GM19397 (cell line): ENCODE results near the gene FAP.

Experiments
- ATAC-seq: cut with Tn5 transposase; IDR thresholded peaks from one replicate; pipeline ENCODE4 v1.9.1; 2021; ENCODE audit warnings: mild to moderate bottlenecking, moderate library complexity; ENCODE audit not compliant: unreplicated experiment

Gene FAP, protein sequence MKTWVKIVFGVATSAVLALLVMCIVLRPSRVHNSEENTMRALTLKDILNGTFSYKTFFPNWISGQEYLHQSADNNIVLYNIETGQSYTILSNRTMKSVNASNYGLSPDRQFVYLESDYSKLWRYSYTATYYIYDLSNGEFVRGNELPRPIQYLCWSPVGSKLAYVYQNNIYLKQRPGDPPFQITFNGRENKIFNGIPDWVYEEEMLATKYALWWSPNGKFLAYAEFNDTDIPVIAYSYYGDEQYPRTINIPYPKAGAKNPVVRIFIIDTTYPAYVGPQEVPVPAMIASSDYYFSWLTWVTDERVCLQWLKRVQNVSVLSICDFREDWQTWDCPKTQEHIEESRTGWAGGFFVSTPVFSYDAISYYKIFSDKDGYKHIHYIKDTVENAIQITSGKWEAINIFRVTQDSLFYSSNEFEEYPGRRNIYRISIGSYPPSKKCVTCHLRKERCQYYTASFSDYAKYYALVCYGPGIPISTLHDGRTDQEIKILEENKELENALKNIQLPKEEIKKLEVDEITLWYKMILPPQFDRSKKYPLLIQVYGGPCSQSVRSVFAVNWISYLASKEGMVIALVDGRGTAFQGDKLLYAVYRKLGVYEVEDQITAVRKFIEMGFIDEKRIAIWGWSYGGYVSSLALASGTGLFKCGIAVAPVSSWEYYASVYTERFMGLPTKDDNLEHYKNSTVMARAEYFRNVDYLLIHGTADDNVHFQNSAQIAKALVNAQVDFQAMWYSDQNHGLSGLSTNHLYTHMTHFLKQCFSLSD

DNA sequence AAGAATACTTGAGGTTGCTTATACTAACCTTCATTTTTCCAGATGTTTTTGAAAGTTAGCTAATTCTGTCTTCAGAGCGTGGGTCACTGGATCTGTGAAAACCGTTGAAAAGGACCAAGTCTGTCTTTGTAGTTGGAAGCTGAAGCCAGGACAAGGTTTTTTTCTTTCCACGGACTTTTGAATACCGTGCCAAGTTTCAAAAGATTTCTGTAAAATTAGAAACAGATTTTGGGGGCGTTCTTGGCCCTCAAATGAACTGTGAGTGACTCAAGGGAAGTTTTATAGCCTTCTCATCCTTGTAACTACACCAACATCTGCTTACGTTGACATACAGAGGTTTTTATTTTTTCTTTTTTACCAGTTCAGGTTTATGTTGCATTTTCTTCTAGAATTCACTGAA, at the start of gene FAP:
Gene FAP (minus strand): TSS at position 152 of the 400 bp plus-strand sequence. CDS start 118 bp downstream, at position 34.
- no peak for ATAC-seq

DNA sequence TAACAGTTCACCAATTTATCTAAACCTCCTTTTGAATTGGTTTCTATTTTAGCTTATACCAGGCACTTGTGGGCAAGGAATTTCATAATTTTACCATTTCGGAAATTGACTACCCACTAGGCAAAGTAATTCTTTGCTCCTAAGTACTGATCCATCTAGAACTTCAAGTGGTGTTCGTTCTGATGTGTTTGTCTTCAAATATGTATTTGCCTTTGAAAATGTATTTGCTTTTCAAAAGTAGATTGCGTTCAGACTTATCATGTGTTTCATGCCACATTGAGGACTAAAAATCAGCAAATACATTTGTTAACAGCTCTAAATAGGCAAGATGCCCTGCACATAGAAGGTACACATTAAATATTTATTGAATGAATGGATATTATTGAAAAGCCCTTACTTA, 48.5 kb upstream of the FAP start:
- no peak for ATAC-seq

DNA sequence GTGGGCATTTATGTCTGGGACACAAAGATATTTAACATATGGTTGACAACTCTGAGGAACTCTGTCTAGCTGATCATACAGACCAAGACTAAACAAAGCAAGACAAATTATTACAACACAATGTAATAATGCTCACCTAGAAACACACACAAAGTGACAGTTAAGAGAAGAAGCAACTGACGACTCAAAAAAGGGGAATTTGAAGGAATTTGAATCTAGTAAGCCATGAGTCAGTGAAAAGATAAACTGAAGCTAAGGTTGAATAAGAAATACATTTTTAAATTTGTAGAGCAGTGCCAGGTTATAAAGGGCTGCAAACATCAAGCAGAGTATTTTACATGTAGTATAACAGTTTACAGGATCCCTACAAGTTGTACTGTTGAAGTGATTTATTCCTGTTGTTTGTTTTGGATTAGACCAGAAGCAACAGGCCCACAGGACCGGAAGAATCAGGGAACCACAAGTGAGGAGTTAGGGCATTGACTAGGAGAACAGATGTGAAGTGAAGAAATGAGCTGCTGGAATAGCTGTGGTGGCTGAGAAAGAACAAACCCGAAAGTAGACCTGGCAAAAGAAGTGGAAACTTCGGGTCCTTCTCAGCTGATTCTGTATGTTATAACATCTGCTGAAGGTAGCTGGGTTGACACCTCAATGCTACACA, 39.6 kb upstream of the FAP start:
- ATAC-seq, result no peak

DNA sequence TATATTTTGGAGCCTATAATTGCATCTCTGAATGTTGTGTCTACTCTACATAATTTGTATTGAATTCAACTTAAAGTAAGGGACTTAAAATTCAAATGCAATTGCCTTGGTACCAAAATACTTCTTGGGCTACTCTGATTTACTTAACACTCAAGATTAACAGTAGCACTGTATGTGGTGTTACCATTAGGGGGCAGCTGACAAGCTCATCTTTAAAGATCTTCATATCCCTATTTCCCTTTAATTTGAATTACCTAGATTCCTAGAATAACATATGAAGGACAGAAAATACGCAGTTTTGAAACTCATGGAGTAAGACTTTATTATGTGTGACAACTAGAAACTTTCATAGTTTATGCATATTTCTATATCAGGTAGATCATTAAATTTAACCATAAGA, 37.4 kb upstream of the FAP start:
- ATAC-seq, result no peak

DNA sequence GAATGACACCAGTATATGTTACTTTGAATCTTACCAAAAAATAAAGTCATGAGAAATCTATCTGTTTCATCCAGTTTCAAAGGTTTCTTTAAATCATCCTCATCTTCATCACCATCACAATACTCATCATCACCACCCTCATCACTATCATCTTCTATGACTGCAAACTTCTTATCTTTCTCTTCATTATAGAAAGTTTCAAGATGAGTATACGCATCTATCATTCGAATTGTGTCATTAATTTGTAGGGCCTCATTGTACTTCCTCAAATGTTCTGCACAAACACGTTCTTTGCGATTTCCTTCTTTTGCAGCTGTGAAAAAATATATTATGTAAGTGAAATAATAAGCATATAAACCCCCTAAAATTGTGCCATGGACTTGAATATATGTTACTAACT, 34.1 kb upstream of the FAP start:
- no peak for ATAC-seq

DNA sequence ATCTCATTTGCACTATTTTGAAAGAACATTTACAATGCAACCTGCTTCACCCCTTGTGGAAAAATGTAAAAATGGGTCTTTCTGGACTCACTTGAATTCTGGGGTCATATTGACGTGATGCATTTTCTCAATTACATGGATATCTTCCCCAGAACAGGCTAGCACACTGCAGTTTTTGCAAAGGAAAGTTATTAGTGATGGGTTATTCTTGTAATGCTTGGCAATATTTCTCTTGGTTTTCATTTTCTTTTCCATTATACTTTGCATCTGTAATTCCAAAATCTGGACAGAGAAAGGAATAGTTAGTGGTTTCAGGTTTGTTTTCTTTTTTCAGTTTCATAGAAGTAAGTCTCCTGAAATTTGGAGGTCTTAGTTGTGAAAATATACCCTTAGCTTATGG, 24.8 kb upstream of the FAP start:
- ATAC-seq, result no peak

DNA sequence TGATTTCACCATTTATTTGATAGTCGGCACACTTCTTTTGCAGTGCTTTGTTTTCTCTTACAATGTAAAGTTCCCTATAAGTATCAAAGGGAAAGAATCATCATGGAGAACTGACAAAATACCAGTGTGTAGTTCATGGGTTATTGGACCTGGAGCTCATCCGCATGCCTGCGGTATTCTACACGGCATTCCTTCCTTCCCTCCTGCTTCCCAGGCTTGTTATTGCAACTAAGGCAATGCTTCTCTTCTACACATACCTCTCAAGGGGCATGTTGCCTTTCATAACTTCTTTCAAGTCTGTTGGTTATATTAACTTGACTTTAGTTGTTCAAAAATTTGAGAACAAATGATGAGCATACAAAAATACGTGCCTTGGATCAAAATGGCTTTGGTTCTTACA, 24.3 kb upstream of the FAP start:
- ATAC-seq, result no peak

DNA sequence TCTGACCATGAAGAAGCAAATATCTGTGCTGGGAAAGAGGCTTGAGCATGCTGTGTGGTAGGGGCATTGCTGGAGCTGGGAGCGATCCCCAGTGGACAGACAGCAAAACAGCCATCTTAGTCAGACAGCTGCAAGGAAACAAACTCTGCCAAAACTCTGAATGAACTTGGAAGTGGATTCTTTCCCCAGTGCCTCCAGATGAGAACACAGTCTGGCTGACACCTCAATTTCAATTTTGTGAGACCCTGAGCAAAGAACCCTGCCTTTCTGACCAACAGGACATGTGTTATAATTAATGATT, 23.2 kb upstream of the FAP start:
- ATAC-seq, result no peak

DNA sequence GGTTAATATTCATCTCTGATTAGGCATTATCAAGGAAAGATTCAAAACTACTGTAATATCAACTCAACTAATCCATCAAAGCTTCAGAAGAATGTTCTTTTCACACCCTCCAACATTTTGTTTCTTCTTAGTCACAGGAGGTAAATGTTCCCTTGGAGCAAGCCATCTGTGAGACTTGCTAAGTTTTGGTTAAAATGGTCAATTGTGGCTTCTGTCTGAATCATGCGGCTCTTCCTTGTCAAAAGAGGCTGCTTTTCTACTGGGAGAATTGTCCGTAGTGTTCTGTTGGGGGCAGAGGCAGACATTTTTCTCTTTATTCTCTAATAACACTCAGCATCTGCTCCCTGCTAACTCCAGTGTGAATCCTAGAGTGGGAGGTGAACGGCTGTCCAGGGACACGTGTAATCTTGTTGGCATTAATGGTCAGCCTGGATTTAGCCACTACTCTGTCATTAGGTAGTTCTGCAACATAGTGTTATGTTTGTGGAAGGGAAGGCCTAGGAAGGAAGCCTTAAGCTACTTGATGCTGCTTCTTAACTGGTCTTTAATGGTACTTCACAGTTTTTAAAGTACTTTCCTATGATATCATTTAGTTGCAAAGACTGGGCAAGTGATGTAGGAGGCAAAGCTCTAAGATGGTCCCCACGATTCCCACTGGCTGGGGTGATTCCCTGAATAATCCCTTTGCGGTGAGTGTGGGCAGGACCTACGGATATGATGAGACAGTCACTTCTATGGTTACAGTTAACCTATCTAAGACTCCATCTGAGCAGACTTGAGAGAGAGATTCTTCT, 22.6 kb upstream of the FAP start:
- ATAC-seq, result no peak

DNA sequence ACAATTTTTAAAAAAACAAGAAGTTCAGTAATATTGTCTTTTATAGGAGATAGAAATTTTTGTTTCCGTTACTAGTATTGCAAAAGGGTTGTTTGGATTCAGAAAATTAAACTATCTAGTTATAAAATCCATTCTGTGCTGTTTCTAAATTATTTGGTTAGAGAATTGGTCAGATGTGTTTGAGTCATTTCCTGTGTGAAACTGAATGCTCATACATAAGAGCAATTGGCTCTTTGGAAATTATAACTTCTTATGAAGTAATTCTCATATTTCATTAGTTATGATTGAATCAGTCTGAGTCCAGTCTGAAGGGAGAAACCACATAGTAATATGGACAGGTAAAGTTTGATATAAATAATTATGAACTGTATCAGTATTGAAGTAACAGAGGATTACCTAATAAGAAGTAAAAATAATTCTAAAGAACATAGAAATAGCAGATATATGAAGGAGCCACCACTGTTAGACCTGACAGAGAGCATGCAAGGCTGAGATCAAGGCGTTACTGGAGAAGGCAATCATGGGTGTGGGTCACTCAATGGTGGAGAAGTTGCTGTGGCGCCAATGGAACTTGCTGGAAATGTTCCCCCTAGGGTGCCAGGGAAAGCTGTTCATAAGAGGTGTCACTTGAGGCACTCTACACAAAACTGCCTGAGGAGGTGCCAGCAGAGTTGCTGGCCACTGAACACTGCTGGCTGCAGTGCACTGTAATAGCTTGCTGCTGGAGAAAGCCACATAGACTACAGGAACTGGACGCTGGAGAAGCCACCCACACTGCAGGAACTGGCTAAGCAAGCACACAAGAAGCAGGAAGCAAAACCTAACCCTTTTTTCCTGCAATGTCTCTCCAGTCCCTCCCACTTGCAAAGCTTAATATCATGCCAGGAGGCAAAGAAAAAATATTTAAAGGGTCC, 18.0 kb upstream of the FAP start:
- peak; percentile 41 for ATAC-seq

DNA sequence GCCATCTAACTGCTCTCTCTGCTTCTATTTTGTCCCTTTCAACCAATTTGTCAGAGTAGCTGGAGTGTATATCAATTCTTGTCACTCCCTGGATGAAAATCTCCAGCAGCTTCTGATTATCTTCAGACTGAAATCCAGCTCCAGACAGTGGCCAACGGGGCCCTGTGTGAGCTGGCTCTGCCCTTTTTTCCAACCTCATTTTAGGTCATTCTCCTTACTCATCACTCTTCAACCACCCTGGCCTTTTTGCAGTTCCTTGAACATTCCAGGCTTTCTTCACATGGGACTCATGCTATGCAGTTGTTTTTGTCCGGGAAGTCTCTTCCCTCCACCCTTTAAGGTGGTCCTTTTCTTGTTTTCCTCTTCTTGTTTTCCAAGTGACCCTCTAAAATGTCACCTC, 15.4 kb upstream of the FAP start:
- ATAC-seq, result no peak

DNA sequence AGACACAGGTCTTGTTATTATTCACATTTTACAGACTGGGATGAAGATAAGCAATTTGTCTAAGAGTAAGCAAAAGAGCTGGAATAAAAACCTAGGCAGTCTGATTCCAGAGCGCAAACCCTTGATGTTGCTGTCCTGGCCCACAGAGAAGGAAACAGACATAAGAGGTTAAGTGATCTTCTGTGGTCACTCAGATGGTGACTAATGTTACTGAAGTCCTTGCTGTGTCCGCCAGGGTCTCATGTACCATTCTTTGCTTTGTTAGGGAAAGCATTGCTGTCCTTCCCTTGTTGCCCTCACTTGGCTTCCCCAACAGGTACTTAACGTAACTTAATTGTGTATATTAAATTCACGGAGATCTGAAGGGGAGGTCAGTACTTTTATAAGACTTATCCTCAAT, 14.9 kb upstream of the FAP start:
- ATAC-seq, result no peak

DNA sequence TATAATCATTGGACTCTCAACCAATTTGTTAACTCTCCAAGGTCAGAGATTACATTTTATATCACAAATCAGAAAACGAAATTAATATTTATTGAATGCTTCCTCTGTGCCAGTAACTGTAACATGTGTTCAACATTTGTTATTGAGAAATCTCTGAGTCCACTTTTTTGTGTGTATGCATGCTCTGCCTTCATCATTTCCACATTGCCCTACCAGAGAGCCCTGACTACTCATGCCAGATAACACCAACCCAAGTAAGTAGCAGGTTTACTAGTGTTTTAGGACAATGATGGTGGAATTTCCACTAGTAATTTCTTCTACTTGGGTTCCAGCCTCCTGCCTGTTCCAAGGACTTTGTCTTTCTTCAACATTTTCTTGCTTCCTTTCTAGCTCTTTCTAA, 14.2 kb upstream of the FAP start:
- ATAC-seq, result no peak

DNA sequence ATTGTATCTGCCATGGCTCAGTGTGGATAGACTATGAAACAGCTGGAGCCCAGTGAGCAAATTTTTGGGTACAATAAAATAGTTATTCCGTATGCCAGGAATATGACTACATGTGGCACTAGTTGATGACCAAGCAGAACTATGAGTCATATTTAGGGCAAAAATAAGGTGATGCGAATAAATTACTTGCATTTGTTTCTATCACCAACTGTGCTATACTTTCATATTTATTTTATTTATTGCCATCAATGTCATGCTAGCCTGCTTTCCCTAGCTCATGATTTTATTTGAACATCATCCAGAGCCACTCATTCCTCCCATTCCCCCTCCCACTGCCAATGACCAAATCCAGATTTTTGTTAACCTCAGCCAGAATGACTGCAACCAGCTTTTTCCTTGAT, 13.3 kb upstream of the FAP start:
- ATAC-seq, result no peak

DNA sequence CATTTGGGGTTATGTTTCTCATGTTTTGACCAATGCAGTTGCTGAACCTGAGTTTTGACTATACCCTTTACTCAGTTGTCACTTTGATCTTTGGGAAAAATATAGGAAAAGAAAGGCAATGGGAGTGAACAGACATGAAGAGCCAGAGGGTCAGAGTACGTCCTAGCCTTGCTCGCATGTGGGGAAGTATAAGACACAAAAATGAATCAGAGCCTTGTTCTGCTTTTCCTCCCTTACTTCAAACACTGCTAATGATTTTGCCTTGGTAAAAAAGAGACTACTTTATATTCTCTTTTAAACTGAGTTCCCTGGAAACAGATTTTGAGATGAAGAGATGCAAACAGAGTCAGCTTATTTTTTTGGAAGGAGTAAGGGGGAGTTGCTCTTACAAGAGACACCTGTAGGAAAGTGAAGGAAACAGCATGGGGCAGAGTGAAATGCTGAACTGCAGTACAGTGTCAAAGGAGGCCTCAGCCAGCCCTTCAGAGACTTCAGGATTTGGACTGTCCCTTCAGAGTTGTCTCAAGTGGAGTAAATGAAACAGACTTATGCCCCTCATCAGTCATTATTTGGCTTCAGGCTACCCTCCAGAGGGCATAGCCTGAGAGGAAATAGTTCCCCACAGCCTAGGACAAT, 11.1 kb upstream of the FAP start:
- no peak for ATAC-seq

DNA sequence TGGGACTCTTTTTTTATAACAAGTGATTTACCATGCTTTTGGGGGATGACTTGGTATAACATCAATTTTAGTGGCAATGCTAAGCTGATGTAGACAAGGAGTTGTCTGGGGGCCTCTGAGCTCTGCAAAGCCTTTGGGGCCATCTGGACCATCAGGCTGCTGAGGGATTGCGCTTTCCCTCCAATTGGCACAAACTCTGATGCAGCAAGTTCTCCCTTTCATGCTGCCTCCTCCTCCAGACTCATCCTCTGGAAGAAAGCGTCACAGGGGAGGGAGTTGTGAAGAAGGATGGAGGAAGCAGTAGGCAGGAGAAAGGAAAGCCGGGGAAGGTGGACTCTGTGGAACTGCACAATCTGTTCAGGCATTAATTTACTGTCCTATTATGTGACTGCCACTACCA, 10.2 kb upstream of the FAP start:
- no peak for ATAC-seq

DNA sequence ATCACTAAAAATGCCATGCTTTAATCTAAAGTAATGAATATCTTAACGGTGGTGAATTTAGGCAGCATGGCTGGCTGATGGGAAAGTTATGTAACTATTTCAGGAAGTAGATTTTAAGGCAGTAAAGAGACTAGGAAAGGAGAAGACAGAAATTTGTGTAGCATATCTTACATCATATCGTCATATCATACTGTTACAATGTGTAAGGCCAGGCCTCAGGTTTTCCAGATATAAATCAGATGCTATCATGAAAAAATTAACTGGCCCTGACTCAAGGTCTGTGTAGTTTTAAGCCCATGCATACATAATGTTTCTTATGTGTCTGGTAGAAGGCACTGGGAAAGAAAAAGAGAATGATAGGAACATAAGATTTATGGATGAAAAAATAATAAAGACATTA, 8.9 kb upstream of the FAP start:
- ATAC-seq, result no peak

DNA sequence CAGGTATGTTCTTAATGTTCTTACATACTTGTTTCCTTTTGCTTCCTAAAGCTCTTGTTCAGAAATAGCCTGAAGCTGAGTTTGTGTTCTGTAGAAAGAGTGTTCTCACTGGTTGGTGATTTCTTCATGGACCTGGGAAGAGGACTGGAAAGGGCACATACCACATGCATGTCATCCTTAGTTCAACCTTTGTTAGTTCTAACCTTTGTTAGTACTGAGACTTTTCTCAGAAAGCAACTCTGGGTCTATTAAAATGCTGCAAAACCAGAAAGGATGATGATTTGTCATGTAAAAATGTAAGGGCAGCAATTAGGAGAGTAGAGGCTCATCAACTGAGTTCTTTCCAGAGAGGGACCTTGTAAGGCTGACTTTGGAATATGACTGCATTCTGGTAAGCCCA, 2.5 kb upstream of the FAP start:
- no peak for ATAC-seq

DNA sequence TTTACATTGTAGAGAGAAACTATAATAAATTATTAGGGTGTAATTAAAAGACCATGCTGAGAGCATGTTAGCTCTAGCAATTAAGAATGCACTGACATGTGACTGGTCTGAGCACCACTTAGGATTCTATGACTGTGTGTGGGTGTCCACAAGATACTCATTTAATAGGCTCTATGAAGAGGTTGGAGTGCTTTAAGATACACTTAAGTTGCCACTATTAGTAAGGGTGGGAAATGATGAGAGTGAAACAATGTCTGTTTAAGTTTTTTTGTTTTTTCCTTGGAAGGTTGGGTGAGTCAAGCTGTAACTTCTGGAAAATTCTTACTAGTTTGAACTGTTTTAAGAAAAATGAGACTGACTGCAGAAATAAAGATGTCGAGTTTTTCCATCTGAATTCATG, 1.8 kb upstream of the FAP start:
- no peak for ATAC-seq

DNA sequence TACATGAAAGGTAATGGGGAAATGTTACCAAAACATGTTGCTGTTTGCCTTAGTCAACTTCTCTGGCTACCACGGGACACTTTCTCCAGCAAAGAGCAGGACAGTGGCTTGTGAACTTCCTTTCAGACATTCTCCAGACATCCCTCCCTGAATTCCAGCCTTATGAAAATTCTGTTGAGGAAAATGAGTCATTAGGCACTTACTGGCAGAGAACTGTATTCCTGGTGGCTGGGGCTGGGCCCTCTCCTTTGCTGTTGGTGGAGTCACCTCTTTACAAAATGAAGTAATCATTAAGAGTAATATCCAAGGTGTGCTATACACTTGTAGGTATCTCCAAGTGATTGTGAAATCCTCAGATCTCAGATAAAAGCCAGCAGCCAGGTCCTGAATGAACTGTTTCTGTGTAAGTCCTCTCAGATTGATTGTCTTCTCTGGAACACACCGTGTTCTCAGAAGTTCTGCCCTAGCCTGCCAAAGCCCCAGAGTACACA, 1.3 kb upstream of the FAP start:
- no peak for ATAC-seq
